Measurements from ENCODE around the gene WDR46. TPM values are rescaled to one million over a fixed set of nuclear protein-coding genes. Genes with fewer than 3 reads are reported as not detected.

WDR46 gene
- polyA plus RNA-seq, 2 of the 4 experiments (the other 2 are of a cell fraction): 35.1 to 88.4 TPM

- POLR2A ChIA-PET: no interaction called here
- no peak overlapping the region for H3K27ac ChIP-seq
- no peak overlapping the region for H3K4me2 ChIP-seq
- H3K4me1 ChIP-seq: peaks cover 11% of the 10 kb centered on the region
- TF ChIP-seq FOSB (CRISPR knock-in tag; IDR thresholded peaks at IDR 0.05) (no peak), TFCP2L1 (CRISPR knock-in tag; IDR thresholded peaks at IDR 0.05) (no peak), RFX5 (IDR thresholded peaks at IDR 0.05) (no peak), MAZ (IDR thresholded peaks at IDR 0.05; ENCODE audit: borderline replicate concordance, low read depth, low read length) (no peak), CBX2 (IDR thresholded peaks at IDR 0.05; ENCODE audit: borderline replicate concordance, low read depth) (no peak), REST (IDR thresholded peaks at IDR 0.05) (no peak), RNF2 (IDR thresholded peaks at IDR 0.05; ENCODE audit: borderline replicate concordance, low read depth) (no peak)
- FAIRE-seq: no peak
- CTCF ChIA-PET: no interaction called here
- H3K4me3 ChIP-seq: no peak overlapping the region
- no peaks in the 10 kb centered on the region for H3K9me3 ChIP-seq
- no peak for DNase-seq (ENCODE audit: low read depth in 1 of 2, low spot score in 1 of 2)
- ATAC-seq: no peak
Measured at GRCh38 chr6:33252759-33253158, 36.3 kb downstream of the WDR46 start.

GRCh38 chr6:33251395-33252012 is 37.5 kb downstream of the WDR46 start:
- 93% methylated on average over 6 of the region's 6 CpGs for WGBS (ENCODE audit: missing lambda C conversion rate)
- H3K4me2 ChIP-seq: no peak overlapping the region
- no peak for TF ChIP-seq HOXA7 (CRISPR knock-in tag; IDR thresholded peaks at IDR 0.05)
- TF ChIP-seq EP300 (IDR thresholded peaks at IDR 0.05): no peak
- TF ChIP-seq RFX5 (IDR thresholded peaks at IDR 0.05): no peak
- TF ChIP-seq USF2 (IDR thresholded peaks at IDR 0.05): no peak
- TF ChIP-seq BCL3 (IDR thresholded peaks at IDR 0.05): no peak
- no peak for TF ChIP-seq NR3C1 (IDR thresholded peaks at IDR 0.05)
- TF ChIP-seq, protein P1, sequence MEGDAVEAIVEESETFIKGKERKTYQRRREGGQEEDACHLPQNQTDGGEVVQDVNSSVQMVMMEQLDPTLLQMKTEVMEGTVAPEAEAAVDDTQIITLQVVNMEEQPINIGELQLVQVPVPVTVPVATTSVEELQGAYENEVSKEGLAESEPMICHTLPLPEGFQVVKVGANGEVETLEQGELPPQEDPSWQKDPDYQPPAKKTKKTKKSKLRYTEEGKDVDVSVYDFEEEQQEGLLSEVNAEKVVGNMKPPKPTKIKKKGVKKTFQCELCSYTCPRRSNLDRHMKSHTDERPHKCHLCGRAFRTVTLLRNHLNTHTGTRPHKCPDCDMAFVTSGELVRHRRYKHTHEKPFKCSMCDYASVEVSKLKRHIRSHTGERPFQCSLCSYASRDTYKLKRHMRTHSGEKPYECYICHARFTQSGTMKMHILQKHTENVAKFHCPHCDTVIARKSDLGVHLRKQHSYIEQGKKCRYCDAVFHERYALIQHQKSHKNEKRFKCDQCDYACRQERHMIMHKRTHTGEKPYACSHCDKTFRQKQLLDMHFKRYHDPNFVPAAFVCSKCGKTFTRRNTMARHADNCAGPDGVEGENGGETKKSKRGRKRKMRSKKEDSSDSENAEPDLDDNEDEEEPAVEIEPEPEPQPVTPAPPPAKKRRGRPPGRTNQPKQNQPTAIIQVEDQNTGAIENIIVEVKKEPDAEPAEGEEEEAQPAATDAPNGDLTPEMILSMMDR (IDR thresholded peaks at IDR 0.05): no peak
- no peak for TF ChIP-seq NPAS2 (CRISPR knock-in tag; IDR thresholded peaks at IDR 0.05; ENCODE audit: borderline replicate concordance)
- no peak for TF ChIP-seq EHMT2 (IDR thresholded peaks at IDR 0.05; ENCODE audit: low read depth)
- TF ChIP-seq TP53 (CRISPR knock-in tag; IDR thresholded peaks at IDR 0.05): no peak
- no peak for TF ChIP-seq FOSL2 (IDR thresholded peaks at IDR 0.05)
- no peak for TF ChIP-seq FOSL2 (CRISPR knock-in tag; IDR thresholded peaks at IDR 0.05)
- no peak for TF ChIP-seq RNF2 (IDR thresholded peaks at IDR 0.05; ENCODE audit: borderline replicate concordance, low read depth)
- TF ChIP-seq CBX8 (IDR thresholded peaks at IDR 0.05): no peak
- no peak for TF ChIP-seq ELK1 (IDR thresholded peaks at IDR 0.05; ENCODE audit: low read depth, low read length)
- no peak for TF ChIP-seq HEYL (CRISPR knock-in tag; IDR thresholded peaks at IDR 0.05)
- no peak for TF ChIP-seq PHF8 (IDR thresholded peaks at IDR 0.05; ENCODE audit: borderline replicate concordance, low read depth)
- no peak for TF ChIP-seq HOXB5 (CRISPR knock-in tag; IDR thresholded peaks at IDR 0.05)
- no peak for TF ChIP-seq HOXB13 (CRISPR knock-in tag; IDR thresholded peaks at IDR 0.05; ENCODE audit: low read depth)
- TF ChIP-seq GATA3 (IDR thresholded peaks at IDR 0.05; ENCODE audit: borderline replicate concordance): no peak
- H3K4me1 ChIP-seq: peaks cover 11% of the 10 kb centered on the region
- ChIA-PET CTCF (interaction anchor here (0.6 to 3.7 kb wide), 3 partner anchors 10 to 26 kb away, joined by 3 to 33 read pairs (median 5); no protein-coding TSS in a partner anchor), POLR2A (no interaction called here)
- H3K9me3 ChIP-seq: no peaks in the 10 kb centered on the region
- H3K4me3 ChIP-seq: no peak overlapping the region
- DNase-seq (ENCODE audit: low read depth in 1 of 2, low spot score in 1 of 2): no peak
- no peak overlapping the region for H3K27ac ChIP-seq
- no peak for FAIRE-seq
- no peak for ATAC-seq

All from A549 (cell line).